H1 (cell line): ENCODE measurements around the gene DAP. TPM values are rescaled to one million over a fixed set of nuclear protein-coding genes. Genes with fewer than 3 reads are reported as not detected.

Experiments used
- CTCF ChIA-PET: fragments of 300-600 bp; sonication (Branson Sonifier 250); formaldehyde crosslinking; loops from one replicate; lab custom pipeline; 2021; ENCODE audit not compliant: partially characterized antibody; lab: Charles Lee
- POLR2A ChIA-PET: fragments of 300-600 bp; sonication (Branson Sonifier 250); formaldehyde crosslinking; loops from one replicate; lab custom pipeline; 2021; ENCODE audit warnings: inconsistent platforms; ENCODE audit not compliant: partially characterized antibody; lab: Charles Lee
- DNase-seq, 2 experiments: peaks; one replicate each; pipeline versions ENCODE4 v3.0.0 to v3.0.0-alpha.2; 2010 to 2022; ENCODE audit warnings: low spot score in 2 of 2, low read depth in 1 of 2, mixed read lengths in 1 of 2
- FAIRE-seq: peaks from 2 replicates; lab custom pipeline; 2011; peaks lifted over from hg19 to GRCh38; lab: Jason Lieb, UNC
- H2AFZ ChIP-seq: 2 replicates; pipeline ENCODE4 v1.8.1; 2012; ENCODE audit warnings: low read length, inconsistent platforms
- H2AK5ac ChIP-seq: 2 replicates; pipeline ENCODE4 v1.6.1; 2013; ENCODE audit warnings: low read depth, low read length
- H2BK120ac ChIP-seq: replicated peaks from 2 replicates; pipeline ENCODE3; 2013; ENCODE audit warnings: low read depth, low read length, inconsistent platforms
- H2BK12ac ChIP-seq: 2 replicates; pipeline ENCODE4 v1.6.1; 2013; ENCODE audit warnings: low read depth, low read length
- H2BK15ac ChIP-seq: 2 replicates; pipeline ENCODE4 v1.6.1; 2013; ENCODE audit warnings: low read length
- H2BK20ac ChIP-seq: 2 replicates; pipeline ENCODE4 v1.6.1; 2013; ENCODE audit warnings: low read length
- H2BK5ac ChIP-seq: 2 replicates; pipeline ENCODE4 v1.6.1; 2013; ENCODE audit warnings: low read depth, low read length
- H3K14ac ChIP-seq: 2 replicates; pipeline ENCODE4 v1.6.1; 2013; ENCODE audit warnings: inconsistent platforms; ENCODE audit not compliant: insufficient read length
- H3K18ac ChIP-seq: 2 replicates; pipeline ENCODE4 v1.6.1; 2013; ENCODE audit warnings: low read length; ENCODE audit errors: extremely low read depth
- H3K23ac ChIP-seq: 2 replicates; pipeline ENCODE4 v1.6.1; 2013; ENCODE audit warnings: inconsistent platforms; ENCODE audit not compliant: insufficient read length
- H3K23me2 ChIP-seq: 2 replicates; pipeline ENCODE4 v1.6.1; 2013; ENCODE audit warnings: low read depth, low read length
- H3K27ac ChIP-seq: 2 replicates; pipeline ENCODE4 v1.6.1; 2011; ENCODE audit warnings: low read depth, low read length, inconsistent platforms
- H3K27me3 ChIP-seq, 4 experiments: replicated peaks in 1 of 4; 1 replicate in 1 of 4; 2 replicates in 3 of 4; pipeline versions ENCODE4 v1.6.1 to v1.8.1; 2011 to 2013; ENCODE audit warnings: low read length in 3 of 4, mild to moderate bottlenecking in 3 of 4, inconsistent platforms in 2 of 4, mixed read lengths in 2 of 4, moderate library complexity in 1 of 4; ENCODE audit not compliant: control insufficient read depth in 3 of 4, insufficient read depth in 3 of 4; ENCODE audit errors: extremely low read depth in 1 of 4
- H3K36me3 ChIP-seq, 4 experiments: 2 replicates each; pipeline versions ENCODE4 v1.6.1 to v1.8.1; 2011 to 2013; ENCODE audit warnings: mild to moderate bottlenecking in 4 of 4, low read length in 3 of 4, moderate library complexity in 2 of 4, control low read depth in 1 of 4, inconsistent platforms in 1 of 4; ENCODE audit not compliant: insufficient read depth in 4 of 4, control insufficient read depth in 2 of 4
- H3K4ac ChIP-seq: replicated peaks from 2 replicates; pipeline ENCODE3; 2013; ENCODE audit warnings: low read length, low read depth, mixed read lengths, inconsistent platforms; ENCODE audit not compliant: insufficient read length
- H3K4me1 ChIP-seq, 4 experiments: replicated peaks in 1 of 4; 1 replicate in 1 of 4; 2 replicates in 3 of 4; pipeline versions ENCODE4 v1.6.1 to v1.8.1; 2011 to 2013; ENCODE audit warnings: low read length in 3 of 4, inconsistent platforms in 2 of 4, mixed read lengths in 1 of 4; ENCODE audit not compliant: insufficient read depth in 4 of 4, control insufficient read depth in 3 of 4
- H3K4me2 ChIP-seq, 2 experiments: 2 replicates each; pipeline versions ENCODE4 v1.6.1 to v1.8.1; 2011 to 2013; ENCODE audit warnings: low read depth in 2 of 2, low read length in 2 of 2, control low read depth in 1 of 2, inconsistent platforms in 1 of 2, mild to moderate bottlenecking in 1 of 2; ENCODE audit not compliant: insufficient read depth in 1 of 2
- H3K4me3 ChIP-seq, 4 experiments: fragments of 200-600, 300-600 bp in 1 of 4; sonication (generic), shearing (Covaris generic), sonication (Bioruptor Twin) in 1 of 4; 2 replicates each; pipeline versions ENCODE4 v1.5.1 to v1.8.1; 2011 to 2016; ENCODE audit warnings: low read length in 4 of 4, low read depth in 3 of 4, control low read depth in 2 of 4, inconsistent platforms in 2 of 4, mild to moderate bottlenecking in 2 of 4, mixed read lengths in 1 of 4, moderate library complexity in 1 of 4; ENCODE audit not compliant: insufficient read depth in 2 of 4; ENCODE audit errors: extremely low read depth in 1 of 4
- H3K56ac ChIP-seq: replicated peaks from 2 replicates; pipeline ENCODE3; 2013; ENCODE audit warnings: low read depth, mild to moderate bottlenecking, mixed read lengths, low read length, inconsistent platforms; ENCODE audit not compliant: insufficient read length
- H3K79me1 ChIP-seq: 2 replicates; pipeline ENCODE4 v1.6.1; 2013; ENCODE audit warnings: low read depth, low read length, control low read depth
- H3K79me2 ChIP-seq, 2 experiments: 2 replicates each; pipeline versions ENCODE4 v1.6.1 to v1.8.1; 2012 to 2013; ENCODE audit warnings: low read length in 2 of 2, mild to moderate bottlenecking in 2 of 2, inconsistent platforms in 1 of 2; ENCODE audit not compliant: insufficient read depth in 2 of 2, control insufficient read depth in 1 of 2
- H3K9ac ChIP-seq, 4 experiments: replicated peaks in 1 of 4; 1 replicate in 1 of 4; 2 replicates in 3 of 4; pipeline versions ENCODE4 v1.6.1 to v1.8.1; 2011 to 2013; ENCODE audit warnings: low read depth in 3 of 4, low read length in 3 of 4, control low read depth in 2 of 4, mild to moderate bottlenecking in 2 of 4, moderate library complexity in 2 of 4, inconsistent platforms in 1 of 4; ENCODE audit errors: extremely low read depth in 1 of 4
- H3K9me3 ChIP-seq, 2 experiments: 2 replicates each; pipeline versions ENCODE4 v1.6.1 to v1.8.1; 2012 to 2013; ENCODE audit warnings: mild to moderate bottlenecking in 2 of 2, moderate library complexity in 2 of 2, control low read depth in 1 of 2, inconsistent platforms in 1 of 2, low read depth in 1 of 2, low read length in 1 of 2, mixed read lengths in 1 of 2; ENCODE audit not compliant: insufficient read depth in 2 of 2
- H4K20me1 ChIP-seq, 2 experiments: replicated peaks in 1 of 2; 2 replicates each; pipeline versions ENCODE3 to v1.8.1; 2011 to 2013; ENCODE audit warnings: inconsistent platforms in 2 of 2, low read length in 2 of 2, mild to moderate bottlenecking in 1 of 2; ENCODE audit not compliant: insufficient read depth in 2 of 2, control insufficient read depth in 1 of 2
- H4K5ac ChIP-seq: 2 replicates; pipeline ENCODE4 v1.6.1; 2013; ENCODE audit warnings: low read length, low read depth, mixed read lengths, inconsistent platforms; ENCODE audit not compliant: insufficient read length
- H4K8ac ChIP-seq: 2 replicates; pipeline ENCODE4 v1.8.0; 2013; ENCODE audit warnings: mild to moderate bottlenecking, moderate library complexity, low read length, inconsistent platforms; ENCODE audit not compliant: insufficient read depth; ENCODE audit errors: extremely low read depth
- H4K91ac ChIP-seq: replicated peaks from 2 replicates; pipeline ENCODE3; 2013; ENCODE audit warnings: low read length, mixed read lengths, inconsistent platforms; ENCODE audit not compliant: insufficient read length
- BRCA1 ChIP-seq: IDR thresholded peaks from 2 replicates; pipeline ENCODE4 v1.6.1; 2012; ENCODE audit warnings: low read depth, low read length, improper control_type of control experiment
- EGR1 ChIP-seq: IDR thresholded peaks from 2 replicates; pipeline ENCODE4 v1.6.1; 2011; ENCODE audit warnings: low read depth, low read length, borderline replicate concordance
- JUN ChIP-seq: IDR thresholded peaks from 2 replicates; pipeline ENCODE4 v1.6.1; 2011; ENCODE audit warnings: low read depth, mild to moderate bottlenecking, improper control_type of control experiment, low read length
- TAF7 ChIP-seq: optimal IDR thresholded peaks from 2 replicates; pipeline ENCODE3; 2011; ENCODE audit warnings: low read depth, mild to moderate bottlenecking, inconsistent platforms, low read length, moderate library complexity, borderline replicate concordance
- TEAD4 ChIP-seq: IDR thresholded peaks from 2 replicates; pipeline ENCODE4 v1.6.1; 2012; ENCODE audit warnings: low read depth, low read length, inconsistent platforms, mixed read lengths
- WGBS, 2 experiments: shearing (Covaris generic) in 1 of 2; methylation state at CpG; one replicate each; pipeline versions ENCODE4 v1.1.6 to v1.1.7; 2013 to 2015; ENCODE audit warnings: low lambda C conversion rate in 2 of 2, mixed read lengths in 2 of 2, inconsistent platforms in 1 of 2, low coverage in 1 of 2, missing lambda C conversion rate in 1 of 2; ENCODE audit not compliant: insufficient replicate concordance in 2 of 2, insufficient coverage in 1 of 2, insufficient read length in 1 of 2; ENCODE audit errors: extremely low coverage in 1 of 2, missing lambda C conversion rate in 1 of 2; 5-methylcytosine and 5-hydroxymethylcytosine counted together
- polyA plus RNA-seq, 7 experiments: library from polyadenylated mRNA; depleted of rRNA in 3 of 7; stranded (reverse) in 5 of 7; unstranded in 2 of 7; fragments of >200 nt in 5 of 7; fragments of 200-250 nt in 2 of 7; gene quantifications; 1 replicate in 5 of 7; 2 replicates in 1 of 7; 4 replicates in 1 of 7; pipeline versions ENCODE4 v1.2.1 to v1.2.3, GENCODE V29; 2011 to 2013; ENCODE audit warnings: missing spikeins in 2 of 7, mixed read lengths in 2 of 7
- total RNA-seq: library from RNA; stranded (reverse); fragmentation: NEBNext Ultra II Directional; extraction: Animal tissue kit (Norgen Biotek cat#: 25700); gene quantifications from 2 replicates; pipeline ENCODE4 v1.2.1, GENCODE V29; 2021

Gene DAP
- total and polyA plus RNA-seq, 2 of the 8 experiments (the other 6 are each of a cell fraction or from before 2014, with no cell fraction given), result 26.2 to 44.4 TPM

- Histone ChIP-seq H3K4me3 (no peak overlapping the region), H4K8ac (no peak overlapping the region; the same call in 1 of the 2 replicates), H2BK5ac (no peak overlapping the region), H4K91ac (no peak overlapping the region), H3K9ac (no peak overlapping the region), H3K4me2 (no peak overlapping the region)
- FAIRE-seq, result no peak
- TF ChIP-seq JUN (no peak), TEAD4 (no peak), TAF7 (no peak), EGR1 (no peak), BRCA1 (no peak)
- TF ChIP-seq, all 59 proteins: peak for 0
- Histone ChIP-seq H3K9me3 (no peaks in the 10 kb centered on the region), H4K5ac (no peak overlapping the region), H3K23ac (no peak overlapping the region), H3K4me1 (no peaks in the 10 kb centered on the region; a peak in 1 of 7 replicates), H3K23me2 (0 out of 2 replicates have a peak, but pooled peaks cover 1% of the 10 kb centered on the region), H4K20me1 (peaks cover 0 to 2% of the 10 kb centered on the region in 2 experiments), H3K36me3 (peaks cover 0 to 13% (median 0%) of the 10 kb centered on the region in 4 experiments; a peak in 4 of 8 replicates), H3K27me3 (no peaks in the 10 kb centered on the region), H3K27ac (no peak overlapping the region), H3K79me2 (peaks cover 0 to 4% of the 10 kb centered on the region in 2 experiments; a peak in 2 of 4 replicates), H3K79me1 (peaks cover 2% of the 10 kb centered on the region), H3K18ac (no peak overlapping the region), H2BK15ac (no peak overlapping the region), H2BK12ac (no peak overlapping the region), H2AFZ (no peak overlapping the region), H2AK5ac (no peak overlapping the region), H2BK120ac (no peak overlapping the region), H2BK20ac (no peak overlapping the region), H3K14ac (no peak overlapping the region), H3K56ac (no peak overlapping the region), H3K4ac (no peak overlapping the region)
- WGBS, 2 experiments, result 95% methylated on average over 32 of the region's 60 CpGs; no CpG with 5 or more reads in 1 of the 2 experiments
- ChIA-PET CTCF (interaction anchor here (1.2 to 1.5 kb wide), 2 partner anchors 21 to 41 kb away, joined by 4 read pairs; no protein-coding TSS in a partner anchor), POLR2A (interaction anchor here (1.4 kb wide), 1 partner anchor 21 kb away, joined by 3 read pairs; no protein-coding TSS in a partner anchor)
- no peak for DNase-seq
Measured at GRCh38 chr5:10648806-10649665, 112.0 kb downstream of the DAP start.
